Keratinocyte (primary cell): ENCODE data around the gene HPSE2. TPM values are rescaled to one million over a fixed set of nuclear protein-coding genes. Genes with fewer than 3 reads are reported as not detected.

ENCODE experiments used
- DNase-seq: peaks from one replicate; pipeline ENCODE4 v3.0.0-alpha.2; 2011; ENCODE audit warnings: low read depth, missing footprints, low spot score
- FAIRE-seq: peaks from 2 replicates; lab custom pipeline; 2011; peaks lifted over from hg19 to GRCh38; lab: Jason Lieb, UNC
- H2AFZ ChIP-seq: 2 replicates; pipeline ENCODE4 v1.6.0; 2012; ENCODE audit warnings: low read length, control low read depth, inconsistent platforms; ENCODE audit not compliant: control insufficient read depth
- H3K27ac ChIP-seq: 2 replicates; pipeline ENCODE4 v1.5.1; 2011; ENCODE audit warnings: low read length; ENCODE audit not compliant: control insufficient read depth, insufficient read depth
- H3K27me3 ChIP-seq: 3 replicates; pipeline ENCODE4 v1.6.0; 2011; ENCODE audit warnings: low read length; ENCODE audit not compliant: control insufficient read depth, insufficient read depth; ENCODE audit errors: extremely low read depth
- H3K36me3 ChIP-seq, 2 experiments: 2 replicates in 1 of 2; 3 replicates in 1 of 2; pipeline ENCODE4 v1.5.1; 2011; ENCODE audit warnings: low read length in 2 of 2, mild to moderate bottlenecking in 1 of 2; ENCODE audit not compliant: control insufficient read depth in 2 of 2, insufficient read depth in 2 of 2; ENCODE audit errors: extremely low read depth in 1 of 2
- H3K4me1 ChIP-seq: 3 replicates; pipeline ENCODE4 v1.5.1; 2011; ENCODE audit warnings: low read length; ENCODE audit not compliant: control insufficient read depth, insufficient read depth; ENCODE audit errors: extremely low read depth
- H3K4me2 ChIP-seq: 3 replicates; pipeline ENCODE4 v1.6.0; 2011; ENCODE audit warnings: low read depth, low read length; ENCODE audit not compliant: control insufficient read depth, insufficient read depth; ENCODE audit errors: extremely low read depth
- H3K4me3 ChIP-seq, 3 experiments: fragments of 200-600 bp in 1 of 3; sonication (generic) in 1 of 3; 2 replicates in 2 of 3; 3 replicates in 1 of 3; pipeline ENCODE4 v1.5.1; 2011 to 2016; ENCODE audit warnings: low read length in 3 of 3, mild to moderate bottlenecking in 3 of 3, control low read depth in 2 of 3, inconsistent platforms in 1 of 3, low read depth in 1 of 3, mixed read lengths in 1 of 3, mixed run types in 1 of 3, moderate library complexity in 1 of 3; ENCODE audit not compliant: control insufficient read depth in 2 of 3, insufficient read depth in 2 of 3; ENCODE audit errors: extremely low read depth in 1 of 3
- H3K79me2 ChIP-seq: 2 replicates; pipeline ENCODE4 v1.6.0; 2012; ENCODE audit warnings: low read length; ENCODE audit not compliant: control insufficient read depth, insufficient read depth
- H3K9ac ChIP-seq: 3 replicates; pipeline ENCODE4 v1.6.0; 2011; ENCODE audit warnings: low read length; ENCODE audit not compliant: control insufficient read depth, insufficient read depth; ENCODE audit errors: extremely low read depth
- H3K9me1 ChIP-seq: 3 replicates; pipeline ENCODE4 v1.6.0; 2011; ENCODE audit warnings: low read length; ENCODE audit not compliant: control insufficient read depth, insufficient read depth; ENCODE audit errors: extremely low read depth
- H3K9me3 ChIP-seq: 2 replicates; pipeline ENCODE4 v1.5.1; 2012; ENCODE audit warnings: low read depth, low read length; ENCODE audit not compliant: control insufficient read depth
- H4K20me1 ChIP-seq: 3 replicates; pipeline ENCODE4 v1.6.0; 2011; ENCODE audit warnings: low read length; ENCODE audit not compliant: control insufficient read depth, insufficient read depth; ENCODE audit errors: extremely low read depth
- CTCF ChIP-seq, 3 experiments: IDR thresholded peaks in 1 of 3; conservative IDR thresholded peaks in 1 of 3; optimal IDR thresholded peaks in 1 of 3; 2 replicates in 2 of 3; 3 replicates in 1 of 3; pipeline versions ENCODE3 to v1.5.1; 2011; ENCODE audit warnings: low read length in 3 of 3, mild to moderate bottlenecking in 3 of 3, moderate library complexity in 2 of 3, control low read depth in 1 of 3, inconsistent platforms in 1 of 3; ENCODE audit not compliant: insufficient read depth in 2 of 3; ENCODE audit errors: extremely low read depth in 1 of 3
- EZH2 ChIP-seq: IDR thresholded peaks from one replicate; pipeline ENCODE4 v1.6.1; 2012; ENCODE audit warnings: inconsistent platforms, mild to moderate bottlenecking, low read length, moderate library complexity
- dilution Hi-C: fragments of 300-500 bp; cut with MboI; formaldehyde crosslinking; loops from one replicate; pipeline ENCODE4 v1.7.0; 2020; ENCODE audit warnings: low sequenced_read_pairs; ENCODE audit not compliant: extremely low pct_ligation_motif_present
- polyA plus RNA-seq, 5 experiments: library from polyadenylated mRNA; depleted of rRNA in 3 of 5; stranded (reverse) in 3 of 5; stranded (forward) in 1 of 5; unstranded in 1 of 5; fragments of >200 nt; gene quantifications; 1 replicate in 1 of 5; 2 replicates in 3 of 5; 3 replicates in 1 of 5; pipeline versions ENCODE4 v1.2.1 to v1.2.3, GENCODE V29; 2011 to 2012; ENCODE audit warnings: missing spikeins in 2 of 5, low read depth in 1 of 5, low replicate concordance in 1 of 5

The HPSE2 gene
- polyA plus RNA-seq, 1 donor (not counting 4 experiments of a cell fraction or from before 2014, with no cell fraction given) = 0.01 TPM

- no peaks in the 10 kb centered on the region for H3K27me3 ChIP-seq
- no peaks in the 10 kb centered on the region for H3K36me3 ChIP-seq
- dilution Hi-C loops = no loop called here
- no peaks in the 10 kb centered on the region for H4K20me1 ChIP-seq
- H3K4me1 ChIP-seq = no peaks in the 10 kb centered on the region
- no peak overlapping the region for H3K27ac ChIP-seq
- H3K79me2 ChIP-seq = no peaks in the 10 kb centered on the region
- FAIRE-seq (no peak), DNase-seq (no peak)
- no peaks in the 10 kb centered on the region for H3K9me1 ChIP-seq
- no peak for TF ChIP-seq CTCF (optimal IDR thresholded peaks at IDR 0.05 in 1 of 3, IDR thresholded peaks at IDR 0.05 in 1 of 3, conservative IDR thresholded peaks at IDR 0.05 in 1 of 3; ENCODE audit: extremely low read depth in 1 of 3, insufficient read depth in 2 of 3, low read length in 3 of 3)
- TF ChIP-seq EZH2 = no peak
- H3K4me3 ChIP-seq = no peak overlapping the region
- H3K9ac ChIP-seq = no peak overlapping the region
- H3K9me3 ChIP-seq = no peaks in the 10 kb centered on the region
- H3K4me2 ChIP-seq = no peak overlapping the region
- no peak overlapping the region for H2AFZ ChIP-seq
Observed at GRCh38 chr10:98915911-98916310, 319.7 kb downstream of the HPSE2 start.

- no peak overlapping the region for H3K9ac ChIP-seq
- no peaks in the 10 kb centered on the region for H3K9me1 ChIP-seq
- H3K27ac ChIP-seq = no peak overlapping the region
- H3K27me3 ChIP-seq = no peaks in the 10 kb centered on the region
- no peaks in the 10 kb centered on the region for H3K36me3 ChIP-seq
- H2AFZ ChIP-seq = no peak overlapping the region
- H3K4me3 ChIP-seq = no peak overlapping the region
- TF ChIP-seq EZH2 (no peak), CTCF (optimal IDR thresholded peaks at IDR 0.05 in 1 of 3, IDR thresholded peaks at IDR 0.05 in 1 of 3, conservative IDR thresholded peaks at IDR 0.05 in 1 of 3; ENCODE audit: extremely low read depth in 1 of 3, insufficient read depth in 2 of 3, low read length in 3 of 3) (no peak)
- H3K4me1 ChIP-seq = no peaks in the 10 kb centered on the region
- H3K79me2 ChIP-seq = no peaks in the 10 kb centered on the region
- DNase-seq (no peak), FAIRE-seq (no peak)
- H3K4me2 ChIP-seq = no peak overlapping the region
- H3K9me3 ChIP-seq = no peaks in the 10 kb centered on the region
- dilution Hi-C loops = no loop called here
- no peaks in the 10 kb centered on the region for H4K20me1 ChIP-seq
Observed at GRCh38 chr10:98910546-98910945, 325.1 kb downstream of the HPSE2 start.
